ENCODE measurements around the gene RPA3.

RPA3 gene

DNA sequence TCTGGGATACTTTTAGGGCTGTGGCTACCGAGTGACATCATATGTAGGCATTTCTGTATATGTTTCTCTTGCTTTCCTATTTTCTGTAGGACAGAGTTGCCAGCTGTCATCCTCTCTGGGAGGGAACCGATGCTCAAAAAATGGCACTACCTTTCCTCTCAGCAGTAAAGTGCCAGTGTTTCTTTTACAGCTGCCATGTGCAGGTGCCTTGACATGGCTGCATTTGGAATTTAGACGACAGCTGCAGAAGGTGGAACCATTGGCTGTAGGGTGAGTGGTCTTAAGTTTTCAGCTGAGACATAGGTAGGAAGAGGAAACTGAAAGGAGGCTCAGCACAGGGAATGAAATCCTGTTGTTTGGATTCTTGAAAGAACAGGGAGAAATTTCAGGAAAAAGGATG lies 20.2 kb upstream of the RPA3 start:
- H3K27ac ChIP-seq = no peak overlapping the region
- H3K27me3 ChIP-seq (ENCODE audit: insufficient read depth, low read depth, severe bottlenecking) = no peaks in the 10 kb centered on the region
- H3K36me3 ChIP-seq = no peaks in the 10 kb centered on the region
- no peaks in the 10 kb centered on the region for H3K9me3 ChIP-seq (ENCODE audit: severe bottlenecking)
- no peak overlapping the region for H3K4me3 ChIP-seq (ENCODE audit: low read depth, low read length)
- TF ChIP-seq, protein P1, sequence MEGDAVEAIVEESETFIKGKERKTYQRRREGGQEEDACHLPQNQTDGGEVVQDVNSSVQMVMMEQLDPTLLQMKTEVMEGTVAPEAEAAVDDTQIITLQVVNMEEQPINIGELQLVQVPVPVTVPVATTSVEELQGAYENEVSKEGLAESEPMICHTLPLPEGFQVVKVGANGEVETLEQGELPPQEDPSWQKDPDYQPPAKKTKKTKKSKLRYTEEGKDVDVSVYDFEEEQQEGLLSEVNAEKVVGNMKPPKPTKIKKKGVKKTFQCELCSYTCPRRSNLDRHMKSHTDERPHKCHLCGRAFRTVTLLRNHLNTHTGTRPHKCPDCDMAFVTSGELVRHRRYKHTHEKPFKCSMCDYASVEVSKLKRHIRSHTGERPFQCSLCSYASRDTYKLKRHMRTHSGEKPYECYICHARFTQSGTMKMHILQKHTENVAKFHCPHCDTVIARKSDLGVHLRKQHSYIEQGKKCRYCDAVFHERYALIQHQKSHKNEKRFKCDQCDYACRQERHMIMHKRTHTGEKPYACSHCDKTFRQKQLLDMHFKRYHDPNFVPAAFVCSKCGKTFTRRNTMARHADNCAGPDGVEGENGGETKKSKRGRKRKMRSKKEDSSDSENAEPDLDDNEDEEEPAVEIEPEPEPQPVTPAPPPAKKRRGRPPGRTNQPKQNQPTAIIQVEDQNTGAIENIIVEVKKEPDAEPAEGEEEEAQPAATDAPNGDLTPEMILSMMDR (IDR thresholded peaks at IDR 0.05; ENCODE audit: low read depth, low read length) = no peak
- DNase-seq = no peak

DNA sequence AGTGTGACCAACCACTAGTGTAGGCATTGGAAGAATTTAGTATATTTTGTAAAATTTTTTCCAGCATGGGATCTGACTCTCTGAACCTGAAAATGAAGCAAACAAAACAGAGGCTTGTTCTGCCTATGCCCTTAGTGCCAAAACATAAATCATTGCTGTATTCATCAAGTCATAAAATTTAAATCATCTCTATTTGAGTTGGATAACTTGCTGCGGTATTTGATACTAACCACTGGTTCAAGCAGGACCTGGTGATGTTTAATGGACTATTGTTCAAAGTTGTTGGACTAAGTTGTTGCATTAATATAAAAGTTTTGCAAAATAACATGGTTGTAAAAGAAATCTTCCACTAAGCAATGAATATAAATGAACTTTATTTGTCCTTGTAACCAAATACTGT lies 19.8 kb upstream of the RPA3 start:
- DNase-seq = no peak
- Histone ChIP-seq H3K27ac (no peak overlapping the region), H3K9me3 (ENCODE audit: severe bottlenecking) (no peaks in the 10 kb centered on the region), H3K27me3 (ENCODE audit: insufficient read depth, low read depth, severe bottlenecking) (no peaks in the 10 kb centered on the region), H3K4me3 (ENCODE audit: low read depth, low read length) (no peak overlapping the region), H3K36me3 (no peaks in the 10 kb centered on the region)
- TF ChIP-seq, protein P1 (IDR thresholded peaks at IDR 0.05; ENCODE audit: low read depth, low read length) = no peak

DNA sequence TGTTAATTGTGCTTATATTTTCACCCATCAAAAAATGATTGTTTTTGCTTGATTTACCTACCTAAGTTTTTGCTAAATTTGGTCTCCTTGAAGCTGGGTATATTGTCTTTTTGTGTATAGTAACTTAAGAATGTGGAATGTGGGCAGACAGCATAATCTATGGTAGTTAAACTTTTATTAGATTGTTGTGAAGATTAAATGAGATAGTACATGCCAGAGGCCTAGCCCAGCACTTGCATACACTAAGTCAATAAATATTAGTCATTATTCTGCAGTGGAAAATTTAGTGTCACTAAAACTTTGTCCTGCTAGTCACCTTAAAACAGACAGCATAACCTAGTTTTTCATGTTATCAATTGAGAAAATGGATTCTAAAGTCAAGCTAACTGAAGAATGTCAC lies 19.3 kb upstream of the RPA3 start:
- H3K4me3 ChIP-seq (ENCODE audit: low read depth, low read length) = no peak overlapping the region
- DNase-seq = no peak
- no peaks in the 10 kb centered on the region for H3K27me3 ChIP-seq (ENCODE audit: insufficient read depth, low read depth, severe bottlenecking)
- H3K27ac ChIP-seq = no peak overlapping the region
- no peaks in the 10 kb centered on the region for H3K36me3 ChIP-seq
- TF ChIP-seq, protein P1 (IDR thresholded peaks at IDR 0.05; ENCODE audit: low read depth, low read length) = no peak
- no peaks in the 10 kb centered on the region for H3K9me3 ChIP-seq (ENCODE audit: severe bottlenecking)

DNA sequence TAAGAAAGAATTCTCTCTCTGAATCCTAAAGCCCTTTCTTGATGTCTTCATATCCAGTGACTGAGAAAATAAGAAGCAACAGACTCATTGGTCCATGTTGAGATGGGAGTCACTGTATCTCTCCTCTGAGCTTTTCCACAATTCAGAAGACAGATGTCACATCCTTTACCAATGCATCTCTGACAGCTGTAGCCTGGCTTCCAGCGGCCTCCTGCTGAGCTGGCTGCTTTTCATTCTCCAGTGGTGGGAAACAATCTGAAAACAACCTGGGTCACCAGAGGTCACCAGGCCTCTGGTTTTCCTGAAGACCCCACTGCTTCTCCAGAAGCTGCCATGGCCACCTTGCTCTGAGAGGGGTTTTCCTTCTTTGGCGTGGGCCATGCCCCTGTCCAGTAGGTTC lies 18.3 kb upstream of the RPA3 start:
- Histone ChIP-seq H3K9me3 (ENCODE audit: severe bottlenecking) (no peaks in the 10 kb centered on the region), H3K27me3 (ENCODE audit: insufficient read depth, low read depth, severe bottlenecking) (no peaks in the 10 kb centered on the region), H3K4me3 (ENCODE audit: low read depth, low read length) (no peak overlapping the region), H3K27ac (no peak overlapping the region), H3K36me3 (no peaks in the 10 kb centered on the region)
- DNase-seq = no peak
- TF ChIP-seq, protein P1 (IDR thresholded peaks at IDR 0.05; ENCODE audit: low read depth, low read length) = no peak

DNA sequence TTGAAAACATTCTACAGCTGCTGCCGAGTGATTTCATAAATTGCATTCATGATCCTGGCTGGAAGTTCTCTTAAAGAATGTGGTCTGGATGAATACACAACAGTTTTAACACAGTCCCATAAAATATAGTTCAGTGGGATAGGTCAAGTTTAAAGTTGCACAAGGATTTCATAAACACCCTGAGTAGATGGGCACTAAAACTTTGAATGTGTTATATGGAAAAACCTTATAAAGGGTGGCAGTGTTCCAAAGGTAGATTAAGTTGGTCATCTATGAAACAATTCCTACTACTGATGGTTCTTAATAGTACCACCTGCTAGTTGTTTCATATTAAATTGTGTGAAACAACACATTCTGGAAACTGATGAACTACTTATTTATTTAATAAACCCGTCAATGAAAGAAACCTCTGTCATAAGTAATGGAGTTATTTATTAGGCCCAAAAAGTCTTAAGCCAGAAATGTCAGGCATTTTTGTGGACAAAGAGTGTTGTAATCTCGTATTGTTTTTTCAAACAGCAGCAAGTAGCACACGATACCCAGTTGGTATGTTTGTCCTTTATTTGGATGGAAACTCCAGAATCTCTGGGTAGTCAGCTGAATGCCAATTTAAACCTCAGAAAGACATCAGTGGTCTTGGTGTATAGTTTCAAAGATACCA lies 14.3 kb upstream of the RPA3 start:
- H3K27me3 ChIP-seq (ENCODE audit: insufficient read depth, low read depth, severe bottlenecking) = no peaks in the 10 kb centered on the region
- TF ChIP-seq, protein P1 (IDR thresholded peaks at IDR 0.05; ENCODE audit: low read depth, low read length) = no peak
- DNase-seq = no peak
- H3K4me3 ChIP-seq (ENCODE audit: low read depth, low read length) = no peak overlapping the region
- no peaks in the 10 kb centered on the region for H3K36me3 ChIP-seq
- no peak overlapping the region for H3K27ac ChIP-seq
- no peaks in the 10 kb centered on the region for H3K9me3 ChIP-seq (ENCODE audit: severe bottlenecking)

DNA sequence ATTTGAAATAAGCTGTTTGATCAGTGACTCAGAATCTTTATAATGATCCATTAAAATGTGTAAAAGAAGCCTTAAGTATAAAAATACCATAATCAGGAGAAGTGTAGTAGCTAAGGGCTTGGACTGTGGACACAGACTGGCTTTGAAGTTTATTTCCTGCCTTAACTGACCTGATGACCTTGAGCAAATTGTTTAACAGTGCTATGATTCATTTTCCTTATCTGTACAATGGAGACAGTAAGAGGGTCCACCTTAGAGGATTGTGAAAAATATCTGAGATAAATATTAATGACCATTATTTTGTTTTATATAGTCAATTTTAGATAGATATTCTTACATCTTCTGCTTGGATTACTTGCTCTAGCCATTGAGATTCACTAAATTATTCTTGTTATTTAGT lies 13.3 kb upstream of the RPA3 start:
- H3K9me3 ChIP-seq (ENCODE audit: severe bottlenecking) = no peaks in the 10 kb centered on the region
- H3K4me3 ChIP-seq (ENCODE audit: low read depth, low read length) = no peak overlapping the region
- TF ChIP-seq, protein P1 (IDR thresholded peaks at IDR 0.05; ENCODE audit: low read depth, low read length) = no peak
- DNase-seq = no peak
- H3K27ac ChIP-seq = no peak overlapping the region
- H3K27me3 ChIP-seq (ENCODE audit: insufficient read depth, low read depth, severe bottlenecking) = no peaks in the 10 kb centered on the region
- H3K36me3 ChIP-seq = no peaks in the 10 kb centered on the region
